NOMO-1 treated with DMSO at 0.1 percent for 48 hours (cell line): ENCODE measurements around the gene NOSIP.
A peak's percentile ranks its signal among the peaks of the same experiment; 100 is the strongest.

ENCODE experiments used
- DNase-seq: peaks from one replicate; lab custom pipeline; 2025; ENCODE audit not compliant: unreplicated experiment; lab: John Stamatoyannopoulos, UW

The NOSIP gene

GRCh38 chr19:49552749-49553148 lies 27.6 kb downstream of the NOSIP start:
- DNase-seq: peak; percentile 49

- no peak for DNase-seq
These were observed 28.8 kb downstream of the NOSIP start for GRCh38 chr19:49551531-49551930.

GRCh38 chr19:49549045-49549444 lies 31.3 kb downstream of the NOSIP start:
- DNase-seq: no peak

- DNase-seq: peak; percentile 72
These were observed 33.4 kb downstream of the NOSIP start for GRCh38 chr19:49546825-49547565.

GRCh38 chr19:49544154-49544553 lies 36.2 kb downstream of the NOSIP start:
- DNase-seq: no peak

- no peak for DNase-seq
These were observed 37.3 kb downstream of the NOSIP start for GRCh38 chr19:49543032-49543431.

- DNase-seq: no peak
These were observed 37.9 kb downstream of the NOSIP start for GRCh38 chr19:49542446-49542845.

GRCh38 chr19:49541914-49542313 lies 38.4 kb downstream of the NOSIP start:
- no peak for DNase-seq

GRCh38 chr19:49539192-49539952 lies 41.0 kb downstream of the NOSIP start:
- DNase-seq: no peak

GRCh38 chr19:49538643-49539042 lies 41.7 kb downstream of the NOSIP start:
- no peak for DNase-seq

GRCh38 chr19:49536921-49537462 lies 43.4 kb downstream of the NOSIP start:
- DNase-seq: no peak

GRCh38 chr19:49534632-49535385 lies 45.5 kb downstream of the NOSIP start:
- no peak for DNase-seq

GRCh38 chr19:49533551-49534488 lies 46.5 kb downstream of the NOSIP start:
- peak; percentile 61 for DNase-seq

GRCh38 chr19:49530708-49531107 lies 49.6 kb downstream of the NOSIP start:
- DNase-seq: no peak

- DNase-seq: no peak
These were observed 52.1 kb downstream of the NOSIP start for GRCh38 chr19:49528211-49528771.

GRCh38 chr19:49524812-49525455 lies 55.4 kb downstream of the NOSIP start:
- DNase-seq: no peak

- DNase-seq: no peak
These were observed 59.5 kb downstream of the NOSIP start for GRCh38 chr19:49520705-49521319.

GRCh38 chr19:49518033-49518432 lies 62.3 kb downstream of the NOSIP start:
- no peak for DNase-seq

GRCh38 chr19:49515767-49516166 lies 64.6 kb downstream of the NOSIP start:
- peak; percentile 97 for DNase-seq
